ENCODE measurements around the gene XAGE2. TPM values are rescaled to one million over a fixed set of nuclear protein-coding genes. Genes with fewer than 3 reads are reported as not detected.
A peak's percentile ranks its signal among the peaks of the same experiment; 100 is the strongest.
"Not testable (repeated sequence)": the region's sequence is repeated elsewhere in the genome, so short reads cannot be mapped to it uniquely, and the experiment has no call there.

The XAGE2 gene, protein sequence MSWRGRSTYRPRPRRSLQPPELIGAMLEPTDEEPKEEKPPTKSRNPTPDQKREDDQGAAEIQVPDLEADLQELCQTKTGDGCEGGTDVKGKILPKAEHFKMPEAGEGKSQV
- total RNA-seq (1 to 10 TPM; 1.0 to 4.8 TPM), polyA plus RNA-seq (10 to 100 TPM; 29.8 to 61.2 TPM)
- long read RNA-seq, donor 1, result 0 reads
- long read RNA-seq, donor 2, result 0 reads
- long read RNA-seq, donor 3, result 0 reads
- long read RNA-seq, donor 4, result 0 reads
- long read RNA-seq, donor 5, result 0 reads

GRCh38 chrX:52368368-52369055 is at the start of gene XAGE2:
Gene XAGE2 (plus strand): TSS chrX:52369021. CDS start chrX:52370015, 994 bp downstream.
- no peak for DNase-seq
- WGBS, 2 donors, result 74 to 91% methylated on average over 19 of the region's 19 CpGs
- H3K27ac ChIP-seq (ENCODE audit: low read depth in 1 of 2, low read length in 1 of 2), result no peak within 1 kb of the TSS
- H3K9ac ChIP-seq (ENCODE audit: insufficient read depth in 1 of 2, low read length in 2 of 2), result no peak within 1 kb of the TSS
- H3K36me3 ChIP-seq (ENCODE audit: control insufficient read depth in 4 of 4, insufficient read depth in 4 of 4, low read length in 4 of 4), result no peaks in the 10 kb centered on the region
- H3K9me3 ChIP-seq (ENCODE audit: control insufficient read depth in 4 of 4, insufficient read depth in 3 of 4, low read length in 3 of 4), result peaks cover 0 to 8% (median 0%) of the 10 kb centered on the region in 4 donors
- no peak within 1 kb of the TSS for H3K4me3 ChIP-seq
- ATAC-seq (ENCODE audit: insufficient read depth, low FRiP score), result no peak
- H3K27me3 ChIP-seq (ENCODE audit: control insufficient read depth in 3 of 3, insufficient read depth in 3 of 3, low read length in 2 of 3), result peaks cover 3 to 22% (median 16%) of the 10 kb centered on the region in 3 donors
- TF ChIP-seq, protein P1, sequence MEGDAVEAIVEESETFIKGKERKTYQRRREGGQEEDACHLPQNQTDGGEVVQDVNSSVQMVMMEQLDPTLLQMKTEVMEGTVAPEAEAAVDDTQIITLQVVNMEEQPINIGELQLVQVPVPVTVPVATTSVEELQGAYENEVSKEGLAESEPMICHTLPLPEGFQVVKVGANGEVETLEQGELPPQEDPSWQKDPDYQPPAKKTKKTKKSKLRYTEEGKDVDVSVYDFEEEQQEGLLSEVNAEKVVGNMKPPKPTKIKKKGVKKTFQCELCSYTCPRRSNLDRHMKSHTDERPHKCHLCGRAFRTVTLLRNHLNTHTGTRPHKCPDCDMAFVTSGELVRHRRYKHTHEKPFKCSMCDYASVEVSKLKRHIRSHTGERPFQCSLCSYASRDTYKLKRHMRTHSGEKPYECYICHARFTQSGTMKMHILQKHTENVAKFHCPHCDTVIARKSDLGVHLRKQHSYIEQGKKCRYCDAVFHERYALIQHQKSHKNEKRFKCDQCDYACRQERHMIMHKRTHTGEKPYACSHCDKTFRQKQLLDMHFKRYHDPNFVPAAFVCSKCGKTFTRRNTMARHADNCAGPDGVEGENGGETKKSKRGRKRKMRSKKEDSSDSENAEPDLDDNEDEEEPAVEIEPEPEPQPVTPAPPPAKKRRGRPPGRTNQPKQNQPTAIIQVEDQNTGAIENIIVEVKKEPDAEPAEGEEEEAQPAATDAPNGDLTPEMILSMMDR (IDR thresholded peaks at IDR 0.05; ENCODE audit: control extremely low read depth, extremely low read depth), result no peak
- H3K4me1 ChIP-seq (ENCODE audit: control insufficient read depth in 5 of 5, insufficient read depth in 5 of 5, low read length in 5 of 5), result no peaks in the 10 kb centered on the region

DNA sequence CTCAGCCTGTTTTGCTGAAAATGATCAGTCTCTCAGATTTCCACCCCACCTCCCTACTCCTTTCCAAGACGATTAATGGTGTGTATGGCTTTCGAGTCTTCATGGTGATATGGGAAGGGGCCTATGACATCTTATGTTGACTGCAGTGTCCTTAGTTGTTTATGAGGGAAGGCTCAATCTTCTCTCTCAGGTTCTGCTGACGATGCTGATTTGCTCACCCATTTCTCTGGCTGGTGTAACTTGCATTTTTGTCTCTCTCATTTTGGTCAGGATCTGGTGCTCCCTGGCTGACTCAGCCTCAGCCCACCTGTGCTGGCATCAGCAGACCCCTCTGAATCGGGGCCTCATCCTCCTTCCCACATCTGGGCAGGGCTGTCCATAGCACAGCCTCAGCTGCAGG is 31.4 kb upstream of the XAGE2 start:
- Histone ChIP-seq H3K36me3 (ENCODE audit: control insufficient read depth in 4 of 4, insufficient read depth in 4 of 4, low read length in 4 of 4) (no peaks in the 10 kb centered on the region), H3K4me1 (ENCODE audit: control insufficient read depth in 5 of 5, insufficient read depth in 5 of 5, low read length in 5 of 5) (no peaks in the 10 kb centered on the region), H3K27ac (ENCODE audit: low read depth in 1 of 2, low read length in 1 of 2) (no peak overlapping the region), H3K4me3 (no peak overlapping the region), H3K9me3 (ENCODE audit: control insufficient read depth in 4 of 4, insufficient read depth in 3 of 4, low read length in 3 of 4) (no peaks in the 10 kb centered on the region), H3K9ac (ENCODE audit: insufficient read depth in 1 of 2, low read length in 2 of 2) (no peak overlapping the region), H3K27me3 (ENCODE audit: control insufficient read depth in 3 of 3, insufficient read depth in 3 of 3, low read length in 2 of 3) (peaks cover 0 to 16% (median 6%) of the 10 kb centered on the region in 3 donors)
- TF ChIP-seq, protein P1 (IDR thresholded peaks at IDR 0.05; ENCODE audit: control extremely low read depth, extremely low read depth), result no peak
- 66 to 84% methylated on average over 4 of the region's 4 CpGs for WGBS, 2 donors
- ATAC-seq (ENCODE audit: insufficient read depth, low FRiP score) (no peak), DNase-seq (no peak)

DNA sequence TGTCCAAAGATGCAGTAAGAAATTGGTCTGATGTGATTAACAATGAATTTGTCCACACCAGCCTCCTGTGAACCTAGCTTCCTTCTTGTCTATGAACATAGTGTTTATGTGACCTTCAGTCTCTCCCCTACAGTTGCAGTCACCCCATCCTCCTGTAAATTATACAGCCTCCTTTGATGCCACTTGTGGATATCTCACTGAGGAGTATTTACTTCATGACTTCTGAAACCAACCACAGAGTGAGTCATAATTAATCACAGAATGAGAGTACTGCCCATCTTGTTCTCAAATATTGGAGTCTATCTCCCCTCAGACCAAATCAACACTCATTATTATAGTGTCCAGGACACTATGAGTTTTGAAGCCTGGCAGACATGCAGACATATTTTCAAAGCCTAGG is 27.3 kb upstream of the XAGE2 start:
- TF ChIP-seq, protein P1 (IDR thresholded peaks at IDR 0.05; ENCODE audit: control extremely low read depth, extremely low read depth), result no peak
- peaks cover 0 to 10% (median 4%) of the 10 kb centered on the region in 3 donors for H3K27me3 ChIP-seq (ENCODE audit: control insufficient read depth in 3 of 3, insufficient read depth in 3 of 3, low read length in 2 of 3)
- no peak overlapping the region for H3K4me3 ChIP-seq
- H3K9me3 ChIP-seq (ENCODE audit: control insufficient read depth in 4 of 4, insufficient read depth in 3 of 4, low read length in 3 of 4), result peaks cover 0 to 2% (median 0%) of the 10 kb centered on the region in 4 donors
- H3K36me3 ChIP-seq (ENCODE audit: control insufficient read depth in 4 of 4, insufficient read depth in 4 of 4, low read length in 4 of 4), result no peaks in the 10 kb centered on the region
- no peak overlapping the region for H3K9ac ChIP-seq (ENCODE audit: insufficient read depth in 1 of 2, low read length in 2 of 2)
- no peak for DNase-seq
- H3K4me1 ChIP-seq (ENCODE audit: control insufficient read depth in 5 of 5, insufficient read depth in 5 of 5, low read length in 5 of 5), result no peaks in the 10 kb centered on the region
- ATAC-seq (ENCODE audit: insufficient read depth, low FRiP score), result no peak
- no peak overlapping the region for H3K27ac ChIP-seq (ENCODE audit: low read depth in 1 of 2, low read length in 1 of 2)

DNA sequence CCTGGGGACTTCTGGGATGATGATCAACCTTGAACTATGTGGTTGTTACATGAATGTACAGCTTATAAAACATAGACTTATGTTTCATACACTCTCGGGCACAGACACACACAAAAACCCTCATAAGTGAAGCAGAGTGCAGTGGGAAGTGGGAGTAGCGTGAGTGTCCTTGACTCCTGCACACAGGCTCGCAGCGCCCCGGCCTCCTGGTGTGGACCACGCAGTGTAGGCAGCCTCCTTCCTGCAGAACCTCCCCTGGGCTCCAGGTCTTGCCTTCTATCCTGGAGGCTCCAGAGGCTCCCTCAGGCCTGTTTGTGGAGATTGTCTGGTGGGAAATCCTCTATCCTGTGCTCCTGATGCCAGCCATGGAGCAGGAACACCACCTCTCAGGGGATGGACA is 25.7 kb upstream of the XAGE2 start:
- 79 to 100% methylated on average over 6 of the region's 6 CpGs for WGBS, 2 donors
- H3K4me1 ChIP-seq (ENCODE audit: control insufficient read depth in 5 of 5, insufficient read depth in 5 of 5, low read length in 5 of 5); H3K4me3 ChIP-seq; H3K27ac ChIP-seq (ENCODE audit: low read depth in 1 of 2, low read length in 1 of 2); ATAC-seq (ENCODE audit: insufficient read depth, low FRiP score); H3K36me3 ChIP-seq (ENCODE audit: control insufficient read depth in 4 of 4, insufficient read depth in 4 of 4, low read length in 4 of 4); DNase-seq; H3K9ac ChIP-seq (ENCODE audit: insufficient read depth in 1 of 2, low read length in 2 of 2); H3K9me3 ChIP-seq (ENCODE audit: control insufficient read depth in 4 of 4, insufficient read depth in 3 of 4, low read length in 3 of 4): not testable (repeated sequence)
- H3K27me3 ChIP-seq (ENCODE audit: control insufficient read depth in 3 of 3, insufficient read depth in 3 of 3, low read length in 2 of 3), result peaks cover 0 to 11% (median 4%) of the 10 kb centered on the region in 3 donors

- not testable (repeated sequence) for H3K9ac ChIP-seq (ENCODE audit: insufficient read depth in 1 of 2, low read length in 2 of 2); H3K36me3 ChIP-seq (ENCODE audit: control insufficient read depth in 4 of 4, insufficient read depth in 4 of 4, low read length in 4 of 4); H3K9me3 ChIP-seq (ENCODE audit: control insufficient read depth in 4 of 4, insufficient read depth in 3 of 4, low read length in 3 of 4); H3K27ac ChIP-seq (ENCODE audit: low read depth in 1 of 2, low read length in 1 of 2); H3K4me1 ChIP-seq (ENCODE audit: control insufficient read depth in 5 of 5, insufficient read depth in 5 of 5, low read length in 5 of 5); H3K4me3 ChIP-seq
- DNase-seq (peak; percentile 37 to 58 (median 44)), ATAC-seq (ENCODE audit: insufficient read depth, low FRiP score) (peak; percentile 31)
- 19 to 40% methylated on average over 4 of the region's 4 CpGs for WGBS, 2 donors
- peaks cover 3 to 12% (median 6%) of the 10 kb centered on the region in 3 donors for H3K27me3 ChIP-seq (ENCODE audit: control insufficient read depth in 3 of 3, insufficient read depth in 3 of 3, low read length in 2 of 3)
Observed at GRCh38 chrX:52345402-52345801, 23.4 kb upstream of the XAGE2 start.
